HG02885 (cell line): ENCODE measurements around the gene CDC42EP2.
"Not testable (repeated sequence)": the region's sequence is repeated elsewhere in the genome, so short reads cannot be mapped to it uniquely, and the experiment has no call there.

ENCODE experiments used
- ATAC-seq: cut with Tn5 transposase; IDR thresholded peaks from one replicate; pipeline ENCODE4 v1.9.1; 2021; ENCODE audit warnings: mild to moderate bottlenecking; ENCODE audit not compliant: unreplicated experiment, poor library complexity

CDC42EP2 gene

GRCh38 chr11:65316227-65317024 lies 1.8 kb downstream of the CDC42EP2 start:
- no peak for ATAC-seq

- ATAC-seq: no peak
Observed at GRCh38 chr11:65317025-65317786, 2.5 kb downstream of the CDC42EP2 start.

- no peak for ATAC-seq
Observed at GRCh38 chr11:65320386-65321075, 5.9 kb downstream of the CDC42EP2 start.

GRCh38 chr11:65321076-65321475 lies 6.4 kb downstream of the CDC42EP2 start:
- ATAC-seq: no peak

GRCh38 chr11:65321828-65322485 lies 7.3 kb downstream of the CDC42EP2 start:
- ATAC-seq: no peak

GRCh38 chr11:65323813-65324212 lies 9.1 kb downstream of the CDC42EP2 start:
- no peak for ATAC-seq

- no peak for ATAC-seq
Observed at GRCh38 chr11:65325435-65325834, 10.8 kb downstream of the CDC42EP2 start.

GRCh38 chr11:65327021-65327420 lies 12.4 kb downstream of the CDC42EP2 start:
- no peak for ATAC-seq

GRCh38 chr11:65329478-65329877 lies 14.8 kb downstream of the CDC42EP2 start:
- no peak for ATAC-seq

GRCh38 chr11:65329944-65330403 lies 15.3 kb downstream of the CDC42EP2 start:
- ATAC-seq: no peak

GRCh38 chr11:65330544-65330943 lies 15.9 kb downstream of the CDC42EP2 start:
- no peak for ATAC-seq

GRCh38 chr11:65332591-65332990 lies 17.9 kb downstream of the CDC42EP2 start:
- ATAC-seq: not testable (repeated sequence)

- ATAC-seq: no peak
Observed at GRCh38 chr11:65334696-65335295, 20.1 kb downstream of the CDC42EP2 start.

- ATAC-seq: no peak
Observed at GRCh38 chr11:65338676-65339075, 24.0 kb downstream of the CDC42EP2 start.

GRCh38 chr11:65340226-65340625 lies 25.6 kb downstream of the CDC42EP2 start:
- no peak for ATAC-seq

GRCh38 chr11:65341856-65342255 lies 27.2 kb downstream of the CDC42EP2 start:
- no peak for ATAC-seq

- no peak for ATAC-seq
Observed at GRCh38 chr11:65351511-65351910, 36.8 kb downstream of the CDC42EP2 start.

- ATAC-seq: no peak
Observed at GRCh38 chr11:65352783-65353182, 38.1 kb downstream of the CDC42EP2 start.

GRCh38 chr11:65353376-65353775 lies 38.7 kb downstream of the CDC42EP2 start:
- ATAC-seq: no peak

GRCh38 chr11:65353900-65354264 lies 39.2 kb downstream of the CDC42EP2 start:
- no peak for ATAC-seq
